Hippocampal formation (tissue), 2 donors: Measurements from ENCODE around the gene TMEM270.
"Not testable (repeated sequence)": the region's sequence is repeated elsewhere in the genome, so short reads cannot be mapped to it uniquely, and the experiment has no call there.

Experiments used
- DNase-seq, 2 donors: peaks; one replicate each; lab custom pipeline; 2025; lab: John Stamatoyannopoulos, UW

Gene TMEM270

DNA sequence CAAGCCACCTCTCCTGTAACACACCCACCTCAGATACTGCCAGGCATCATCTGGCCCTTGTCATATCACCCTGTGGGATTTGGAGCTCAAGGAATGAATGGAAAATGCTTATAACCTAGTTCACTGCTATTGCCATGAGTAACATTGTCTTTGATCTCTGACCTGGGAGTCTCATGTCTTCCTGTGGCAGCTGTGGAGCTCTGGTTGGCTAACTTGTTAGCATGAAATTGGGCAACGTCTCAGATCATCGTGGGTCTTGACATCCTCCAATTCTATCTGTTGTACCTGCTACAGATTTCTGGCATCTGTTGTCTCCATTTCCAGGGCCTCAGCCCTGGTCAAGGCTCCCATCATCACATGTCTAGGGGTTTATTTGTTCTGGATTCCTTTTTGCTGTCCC lies 2.2 kb upstream of the TMEM270 start:
- no peak for DNase-seq

DNA sequence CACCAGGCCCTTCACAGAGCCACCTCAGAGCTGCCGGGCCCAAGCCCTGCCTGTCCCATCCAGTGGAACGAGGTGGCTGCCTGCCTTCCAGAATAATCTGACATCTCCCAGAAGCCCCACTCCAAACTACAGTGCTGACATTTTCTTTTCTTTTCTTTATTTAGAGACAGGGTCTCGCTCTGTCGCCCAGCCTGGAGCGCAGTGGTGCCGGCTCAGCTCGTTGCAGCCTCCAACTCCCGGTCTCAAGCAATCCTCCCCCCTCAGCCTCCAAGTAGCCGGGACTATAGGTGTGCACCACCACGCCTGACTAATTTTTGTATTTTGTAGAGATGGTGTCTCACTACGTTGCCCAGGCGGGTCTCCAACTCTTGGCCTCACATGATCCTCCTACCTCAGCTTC lies 346 bp downstream of the TMEM270 start:
- DNase-seq: no peak

DNA sequence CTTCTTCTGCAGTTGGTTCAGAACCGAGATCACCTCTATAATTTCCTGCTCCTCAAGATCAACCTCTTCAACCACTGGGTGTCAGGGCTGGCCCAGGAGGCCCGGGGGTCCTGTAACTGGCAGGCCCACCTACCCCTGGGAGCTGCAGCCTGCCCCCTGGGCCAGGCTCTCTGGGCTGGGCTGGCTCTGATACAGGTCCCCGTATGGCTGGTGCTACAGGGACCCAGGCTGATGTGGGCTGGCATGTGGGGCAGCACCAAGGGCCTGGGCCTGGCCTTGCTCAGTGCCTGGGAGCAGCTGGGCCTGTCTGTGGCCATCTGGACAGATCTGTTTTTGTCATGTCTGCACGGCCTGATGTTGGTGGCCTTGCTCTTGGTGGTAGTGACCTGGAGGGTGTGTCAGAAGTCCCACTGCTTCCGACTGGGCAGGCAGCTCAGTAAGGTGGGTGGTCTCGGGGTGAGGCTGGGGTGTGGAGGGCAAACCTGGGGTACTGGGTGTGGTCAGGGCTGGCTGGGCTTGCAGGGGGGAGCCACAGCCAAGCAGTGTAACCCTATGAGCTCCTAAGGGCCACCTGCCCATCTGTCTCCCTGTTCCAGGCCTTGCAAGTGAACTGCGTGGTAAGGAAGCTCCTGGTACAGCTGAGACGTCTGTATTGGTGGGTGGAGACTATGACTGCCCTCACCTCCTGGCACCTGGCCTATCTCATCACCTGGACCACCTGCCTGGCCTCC lies 4.2 kb downstream of the TMEM270 start:
- no peak for DNase-seq

DNA sequence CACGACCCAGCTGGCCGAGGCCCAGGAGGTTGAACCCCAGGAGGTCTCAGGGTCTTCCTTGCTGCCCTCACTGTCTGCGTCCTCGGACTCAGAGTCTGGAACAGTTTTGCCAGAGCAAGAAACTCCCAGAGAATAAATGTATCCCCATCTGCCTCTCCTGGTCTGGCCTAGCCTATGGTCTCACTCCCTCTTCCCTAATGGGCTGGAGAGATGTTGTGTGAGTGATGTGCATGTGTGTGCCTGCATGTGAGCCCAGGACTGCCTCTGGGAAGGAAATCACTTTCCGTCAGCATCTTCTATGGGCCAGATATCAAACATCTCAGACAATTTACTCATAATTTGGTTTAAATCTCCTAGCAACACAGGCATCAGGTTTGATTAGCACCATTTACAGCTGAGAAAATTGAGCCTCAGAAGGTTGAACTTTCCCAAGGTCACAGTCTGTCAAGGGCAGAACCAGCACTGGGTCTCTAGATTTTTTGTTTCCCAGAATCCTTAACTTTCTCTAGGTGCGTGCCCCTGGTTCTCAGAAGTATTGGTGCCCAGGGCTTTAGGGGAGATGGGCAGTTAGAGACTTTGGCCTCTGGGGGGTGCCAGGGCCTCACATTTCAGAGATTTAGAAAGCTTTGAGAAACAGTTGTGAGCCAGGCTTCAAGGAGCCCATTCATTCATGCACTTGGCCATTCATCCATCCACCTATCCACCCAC lies 4.9 kb downstream of the TMEM270 start:
- peak in 1 of 2 donors; percentile 24 for DNase-seq

DNA sequence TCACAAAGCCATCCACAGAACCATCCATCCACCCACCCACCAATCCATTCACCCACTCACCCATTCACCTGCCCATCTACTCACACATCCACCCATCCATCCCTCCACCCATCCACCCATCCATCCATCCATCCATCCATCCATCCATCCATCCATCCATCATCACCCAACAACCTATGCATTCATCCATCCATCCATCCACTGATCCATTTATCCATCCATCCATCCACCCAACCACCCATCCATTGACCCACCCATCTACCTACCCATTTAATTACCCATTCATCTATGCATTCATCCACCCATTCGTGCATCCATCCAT lies 5.4 kb downstream of the TMEM270 start:
- DNase-seq: no peak

DNA sequence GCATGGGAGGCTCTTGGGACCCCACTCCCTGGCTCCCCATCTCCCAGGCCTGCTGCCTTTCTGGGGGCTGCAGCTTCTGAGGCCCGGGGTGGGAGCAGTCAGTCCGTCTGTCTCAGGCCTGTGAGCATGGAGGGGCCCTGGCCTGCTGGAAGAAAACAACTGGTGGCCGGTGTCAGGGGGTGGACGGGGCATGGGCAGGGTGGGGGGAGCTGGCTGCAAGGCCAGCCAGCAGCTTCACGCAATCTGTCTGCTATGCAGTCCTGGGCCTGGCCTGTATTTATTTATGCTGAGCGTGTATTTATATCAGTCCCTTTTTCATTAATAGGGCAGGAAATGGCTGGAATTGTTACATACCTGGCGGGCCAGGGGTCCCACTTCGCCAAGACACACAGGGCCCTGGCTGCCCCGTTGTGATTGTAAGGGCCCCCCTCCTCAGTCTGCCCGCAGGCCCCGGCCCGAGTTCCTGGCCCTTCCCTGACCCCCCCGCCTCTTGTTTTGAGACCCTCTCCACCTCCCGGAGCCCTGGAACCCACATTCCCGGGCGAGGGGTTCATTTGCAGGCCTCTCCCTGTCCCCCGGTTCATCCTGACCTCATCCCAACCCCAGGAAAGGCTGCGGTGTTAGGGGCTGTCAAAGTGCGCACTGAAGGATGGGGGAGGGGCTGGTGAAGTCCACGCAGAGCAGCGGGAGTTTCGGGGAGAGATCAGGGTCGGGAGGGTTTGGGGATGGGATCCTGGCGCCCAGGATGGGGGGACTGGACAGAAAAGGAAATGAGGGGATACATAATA lies 8.2 kb downstream of the TMEM270 start:
- no peak for DNase-seq

DNA sequence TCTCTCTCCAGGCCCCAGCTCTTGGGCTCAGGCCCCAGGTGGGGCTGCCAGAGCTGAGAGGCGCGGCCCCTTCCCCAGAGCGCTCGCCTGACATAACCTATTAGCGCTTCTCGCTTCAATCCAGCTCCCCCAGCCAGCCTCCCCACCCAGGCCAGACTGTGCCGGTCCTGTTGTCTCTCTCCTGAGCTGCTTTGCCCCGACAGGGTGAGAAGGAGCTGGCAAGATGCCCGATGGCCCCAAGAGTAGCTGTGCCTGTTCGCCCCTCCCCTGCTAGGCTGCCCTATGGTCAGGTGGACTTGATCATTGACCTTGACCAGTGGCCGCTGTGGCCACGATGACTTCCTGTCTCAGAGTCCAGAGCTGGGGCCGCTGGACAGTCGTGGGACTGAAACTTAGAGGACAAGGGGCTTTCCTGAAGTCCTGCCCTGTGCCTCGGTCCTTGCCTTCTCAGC lies 9.1 kb downstream of the TMEM270 start:
- no peak for DNase-seq

DNA sequence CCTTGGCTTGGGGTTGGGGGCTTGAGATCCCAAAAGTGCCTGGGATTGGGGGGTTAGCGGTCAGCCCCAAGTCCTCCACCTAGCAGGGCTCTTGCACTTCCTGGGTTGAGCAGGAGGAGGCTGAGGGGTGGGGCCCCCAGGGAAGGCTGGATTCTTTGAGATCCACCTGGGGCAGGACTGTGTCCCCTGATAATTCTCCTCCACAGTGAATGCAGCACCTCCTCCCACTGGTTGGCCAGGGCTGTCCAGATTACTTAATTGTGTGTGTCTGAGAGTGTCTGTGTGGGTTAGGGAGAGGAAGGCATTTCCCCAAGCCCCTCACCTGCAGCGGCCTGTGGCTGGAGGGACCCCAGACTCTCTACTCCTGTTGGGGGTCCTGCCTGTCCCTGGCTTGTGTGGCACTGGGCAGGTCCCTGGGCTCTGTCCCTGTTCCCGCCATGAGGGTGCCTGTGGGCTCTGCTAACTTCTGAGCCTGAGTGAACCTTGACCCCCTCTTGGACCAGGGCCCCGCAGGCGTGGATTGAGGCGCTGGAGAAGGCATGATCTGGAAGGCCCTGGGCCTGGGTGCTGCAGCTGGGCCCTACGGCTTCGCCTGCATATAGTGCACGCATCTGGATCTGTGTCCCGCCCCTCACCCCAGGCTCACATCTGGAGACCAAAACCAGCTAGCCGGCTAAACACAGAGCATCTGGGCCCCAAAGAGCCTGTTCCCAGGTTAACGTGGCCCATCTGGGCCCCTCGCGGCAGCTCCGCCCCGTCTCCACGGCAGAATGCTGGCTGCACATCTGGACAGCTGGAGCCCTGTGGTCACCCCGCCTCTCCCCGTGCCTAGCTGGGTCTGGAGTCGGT lies 10.4 kb downstream of the TMEM270 start:
- DNase-seq: no peak

DNA sequence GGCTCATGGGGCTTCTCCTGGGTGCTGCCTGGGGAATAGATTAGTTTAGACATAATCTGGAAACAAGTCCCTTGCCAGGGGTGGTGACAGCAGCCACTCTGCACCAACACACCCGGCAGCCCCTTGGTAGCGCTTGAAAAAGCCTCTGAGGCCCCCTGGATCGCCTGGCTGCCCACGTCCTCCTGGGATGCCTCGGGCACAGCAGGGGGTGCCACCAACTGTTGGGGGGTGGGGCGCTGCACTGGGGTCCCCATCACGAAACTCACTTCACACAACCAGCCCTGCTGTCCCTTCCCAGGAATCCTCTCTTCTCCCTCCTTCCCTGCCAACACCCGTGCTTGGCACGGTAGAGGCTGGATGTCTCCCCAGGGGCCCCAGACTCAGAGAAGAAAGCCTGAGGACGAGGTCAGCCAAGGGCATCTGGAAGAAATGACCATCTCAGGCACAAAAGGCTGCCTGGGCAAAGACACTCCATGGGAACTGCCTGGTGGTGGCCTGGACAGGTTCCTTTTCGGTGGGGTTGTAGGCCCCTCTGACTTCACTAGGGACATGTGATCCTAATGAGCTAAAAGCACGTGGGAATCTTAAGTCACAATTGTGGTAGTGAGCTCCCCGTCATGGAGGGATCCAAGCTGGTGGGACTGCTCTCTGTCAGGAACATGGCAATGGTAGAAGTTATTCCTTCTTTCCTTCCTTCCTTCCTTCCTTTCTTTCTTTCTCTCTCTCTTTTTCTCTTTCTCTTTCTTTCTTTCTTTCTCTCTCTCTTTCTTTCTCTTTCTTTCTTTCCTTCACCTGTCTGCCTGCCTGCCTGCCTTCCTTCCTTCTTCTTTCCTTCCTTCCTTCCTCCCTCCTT lies 11.3 kb downstream of the TMEM270 start:
- no peak for DNase-seq

DNA sequence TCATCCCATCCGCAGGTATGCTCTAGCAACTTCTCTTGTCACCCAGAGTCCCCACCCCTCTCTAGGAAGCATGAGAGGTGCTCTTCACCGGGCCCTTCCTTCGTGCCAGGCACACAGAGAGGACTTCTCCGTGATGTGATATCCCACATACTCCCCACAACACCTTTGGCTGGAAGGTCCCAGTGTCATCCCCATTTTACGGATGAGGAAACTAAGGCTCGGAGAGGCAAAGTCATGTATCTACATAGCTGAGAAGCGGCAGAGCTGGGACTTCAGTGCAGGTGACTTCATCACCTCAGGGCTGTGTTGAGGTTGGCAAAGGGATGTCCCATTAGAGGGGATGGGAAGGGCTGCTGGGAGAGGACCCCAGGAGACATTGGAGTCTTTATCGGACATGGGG lies 15.4 kb downstream of the TMEM270 start:
- DNase-seq: no peak

DNA sequence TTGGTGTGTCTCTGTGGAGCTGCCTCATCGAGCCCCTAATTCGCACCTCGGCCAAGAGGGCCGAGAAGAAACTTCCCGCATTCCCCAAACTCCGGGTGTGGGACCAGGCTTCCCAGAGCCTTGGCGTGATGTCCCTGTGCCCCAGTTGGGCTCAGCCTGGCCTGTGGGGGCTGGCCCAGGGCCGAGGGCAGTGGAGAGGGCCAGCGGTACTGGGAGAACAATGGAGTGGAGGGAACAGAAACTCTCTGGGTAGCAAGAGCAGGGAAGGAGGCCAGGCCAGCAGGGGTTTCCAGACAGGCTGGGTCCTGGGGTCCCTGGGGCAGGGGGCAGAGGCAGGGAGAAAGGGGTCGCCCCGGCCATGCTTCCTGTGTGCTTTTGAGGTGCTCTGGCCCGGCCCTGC lies 16.0 kb downstream of the TMEM270 start:
- DNase-seq: no peak

DNA sequence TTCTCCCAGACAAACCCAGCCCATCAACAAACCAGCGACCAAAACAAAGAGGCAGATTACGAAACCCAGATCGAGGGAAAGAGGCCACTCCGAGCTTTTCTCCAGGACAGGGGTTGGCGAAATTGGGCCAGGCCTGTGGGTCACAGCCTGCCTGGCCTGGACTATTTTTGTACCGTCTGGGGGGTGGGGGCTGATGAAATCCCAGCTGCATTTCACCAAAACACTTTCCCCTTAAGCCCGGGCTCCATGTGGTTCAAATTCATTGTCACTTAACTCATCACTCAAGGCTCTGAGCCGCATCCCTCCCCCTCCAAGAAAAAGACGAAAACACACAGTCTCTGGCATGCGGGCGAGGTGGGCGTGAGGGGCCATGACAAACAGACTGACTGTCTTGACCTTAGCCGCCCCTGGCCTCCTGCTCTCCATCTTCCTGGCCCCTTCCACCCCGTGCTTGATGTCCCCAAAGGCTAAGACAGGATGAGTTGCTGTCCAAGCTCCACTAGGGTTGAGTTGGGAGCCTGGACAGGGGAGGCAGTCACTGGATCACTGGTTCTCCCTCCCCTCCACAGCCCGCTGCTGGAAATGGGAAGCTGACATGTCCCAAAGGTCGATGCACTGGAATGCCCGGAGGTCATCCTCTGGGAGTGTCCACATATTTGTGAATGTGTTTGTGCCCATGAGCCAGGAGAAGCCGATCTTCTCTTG lies 19.2 kb downstream of the TMEM270 start:
- DNase-seq: no peak

DNA sequence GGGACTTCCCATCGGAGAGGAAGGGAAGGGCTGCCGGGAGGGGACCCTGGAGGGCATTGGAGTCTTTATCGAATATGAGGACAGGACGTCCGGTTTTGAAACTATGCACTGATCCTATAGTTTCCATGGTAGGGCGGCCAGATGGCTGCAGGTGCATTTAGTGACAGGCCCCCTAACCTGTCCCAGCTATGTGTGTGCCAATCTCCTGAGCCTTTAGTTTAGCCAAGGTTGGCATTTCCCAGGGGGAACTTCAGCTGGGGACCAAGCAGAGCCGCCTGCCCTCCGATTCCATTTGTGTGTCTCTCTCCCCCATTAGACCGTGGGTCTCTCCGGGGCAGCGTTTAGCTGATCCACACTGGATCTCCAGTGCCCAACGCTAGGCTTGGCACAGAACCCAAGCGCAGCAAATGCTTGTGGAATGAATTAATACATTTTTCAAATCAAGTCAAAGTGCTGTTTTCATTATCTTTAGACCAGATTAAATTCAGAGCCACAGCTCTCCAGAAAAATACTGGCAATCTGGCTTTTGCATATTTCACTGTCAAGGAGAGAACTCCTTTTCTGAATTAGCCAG lies 19.9 kb downstream of the TMEM270 start:
- no peak for DNase-seq

DNA sequence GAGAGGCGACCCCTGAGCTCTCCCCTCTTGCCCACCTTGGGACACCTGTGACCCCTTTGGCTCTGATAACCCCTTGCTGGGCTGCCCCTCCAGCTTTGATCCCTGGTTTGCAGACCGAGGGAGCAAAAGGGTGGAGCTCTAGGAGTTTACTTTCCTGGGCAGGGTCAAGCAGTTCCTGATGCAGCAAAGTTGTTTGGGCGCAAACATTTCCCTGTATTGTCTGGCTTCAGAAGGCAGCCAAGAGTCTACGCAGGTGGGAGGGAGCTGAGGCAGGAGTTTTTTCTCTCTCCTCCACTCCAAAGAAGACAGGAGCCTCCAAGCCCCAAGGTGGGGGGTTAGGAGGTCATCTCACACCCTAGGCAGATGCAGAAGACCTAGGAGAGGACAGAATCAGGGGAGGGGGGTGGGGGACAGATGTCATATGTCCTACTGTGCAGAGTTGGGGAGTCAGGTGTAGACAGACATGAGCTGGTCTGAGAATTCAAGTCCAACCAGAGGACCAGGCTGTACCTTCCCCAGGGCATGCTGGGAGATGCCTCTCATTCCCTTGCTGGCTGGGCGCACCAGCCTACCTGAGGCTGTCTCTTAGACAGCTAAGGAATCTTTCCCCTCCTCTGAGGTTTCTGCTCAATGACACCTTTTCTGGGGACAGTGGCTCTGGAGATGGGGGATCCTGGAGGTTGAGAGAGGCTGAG lies 20.5 kb downstream of the TMEM270 start:
- DNase-seq: no peak

DNA sequence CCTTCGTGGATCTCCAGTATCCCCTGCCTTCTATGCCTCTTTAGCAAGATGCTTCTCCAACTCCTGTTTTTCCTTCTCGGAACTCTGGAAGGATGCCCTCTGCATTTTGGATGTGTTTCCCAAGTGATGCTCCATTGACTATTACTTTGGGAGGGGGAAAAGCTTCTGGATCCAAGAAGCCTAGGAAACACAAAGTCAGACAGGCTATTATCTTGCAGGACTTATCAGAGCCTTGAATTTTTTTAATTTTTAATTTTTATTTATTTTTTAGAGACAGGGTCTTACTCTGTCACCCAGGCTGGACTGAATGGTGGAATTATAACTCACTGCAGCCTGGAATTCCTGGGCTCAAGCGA lies 21.1 kb downstream of the TMEM270 start:
- no peak for DNase-seq

DNA sequence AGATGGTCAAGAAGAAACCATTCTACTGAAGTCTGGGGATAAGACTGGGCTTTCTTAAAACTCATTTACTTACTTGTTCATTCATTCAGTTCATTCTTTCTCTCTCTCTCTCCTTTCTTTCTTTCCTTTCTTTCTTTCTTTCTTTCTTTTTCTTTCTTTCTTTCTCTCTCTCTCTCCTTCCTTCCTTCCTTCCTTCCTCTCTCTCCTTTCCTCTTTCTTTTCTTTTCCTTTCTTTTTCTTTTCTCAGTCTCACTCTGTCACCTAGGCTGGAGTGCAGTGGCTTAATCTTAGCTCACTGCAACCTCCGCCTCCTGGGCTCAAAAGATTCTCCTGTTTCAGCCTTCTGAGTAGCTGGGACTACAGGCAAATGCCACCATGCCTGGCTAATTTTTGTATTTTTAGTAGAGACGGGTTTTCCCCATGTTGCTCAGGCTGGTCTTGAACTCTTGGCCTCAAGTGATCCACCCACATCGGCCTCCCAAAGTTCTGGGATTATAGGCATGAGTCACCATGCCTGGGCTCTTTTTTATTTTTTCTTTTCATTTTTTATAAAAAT lies 24.0 kb downstream of the TMEM270 start:
- not testable (repeated sequence) for DNase-seq

DNA sequence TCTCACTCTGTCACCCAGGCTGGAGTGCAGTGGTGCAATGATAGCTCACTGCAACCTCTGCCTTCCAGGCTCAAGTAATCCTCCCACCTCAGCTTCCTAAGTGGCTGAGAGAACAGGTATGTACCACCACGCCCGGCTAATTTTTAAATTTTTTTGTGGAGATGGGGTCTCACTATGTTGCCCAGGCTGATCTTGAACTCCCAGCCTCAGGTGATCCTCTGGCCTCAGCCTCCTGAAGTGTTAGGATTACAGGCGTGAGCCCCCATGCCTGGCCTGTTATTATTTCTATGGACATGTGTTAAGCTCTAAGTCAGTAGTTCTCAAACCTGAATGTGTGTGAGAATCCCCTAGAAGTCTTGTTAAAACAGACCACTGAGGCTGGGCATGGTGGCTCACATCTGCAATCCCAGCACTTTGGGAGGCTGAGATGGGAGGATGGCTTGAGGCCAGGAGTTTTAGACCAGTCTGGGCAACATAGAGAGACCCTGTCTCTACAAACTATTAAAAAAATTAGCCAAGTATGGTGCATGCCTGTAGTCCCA lies 24.5 kb downstream of the TMEM270 start:
- no peak for DNase-seq

DNA sequence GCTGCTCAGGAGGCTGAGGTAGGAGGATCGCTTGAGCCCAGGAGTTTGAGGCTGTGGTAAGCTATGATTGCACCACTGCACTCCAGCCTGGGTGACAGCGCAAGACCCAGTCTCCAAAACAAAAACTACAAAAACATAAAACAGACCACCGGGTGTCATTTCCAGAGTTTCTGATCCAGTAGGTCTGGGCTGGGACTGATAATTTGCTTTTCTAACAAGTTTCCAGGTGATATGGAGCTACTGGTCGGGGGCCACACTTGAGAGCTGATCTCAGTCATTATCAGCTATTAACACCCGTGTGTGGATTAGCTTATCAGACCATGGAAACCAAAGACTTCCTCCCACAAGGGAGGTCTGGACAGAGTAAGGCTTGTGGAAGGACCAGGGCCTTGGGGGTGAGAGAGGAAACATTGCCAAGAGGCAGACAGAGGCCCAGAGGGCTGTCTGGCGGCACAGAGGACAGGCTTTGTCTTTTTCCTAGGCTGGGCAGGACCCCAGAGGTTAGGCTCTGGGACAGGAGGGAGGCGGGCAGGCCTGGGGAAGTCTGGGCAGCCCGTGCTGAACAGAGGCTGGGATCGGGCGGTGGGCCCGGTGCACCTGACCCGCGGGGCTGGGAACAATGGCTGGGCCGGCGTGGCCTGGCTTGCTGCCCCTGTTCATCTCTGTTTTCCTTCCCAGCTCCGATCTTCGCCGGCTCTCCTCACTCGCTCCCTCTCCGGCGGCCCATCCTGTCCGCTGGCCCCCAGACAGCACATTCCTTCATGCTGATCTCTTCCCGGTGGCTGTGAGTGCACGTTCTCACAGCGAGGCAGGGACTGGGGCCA lies 25.2 kb downstream of the TMEM270 start:
- DNase-seq: peak in 1 of 2 donors; percentile 17
